Fibroblast of villous mesenchyme (primary cell): ENCODE data around the gene CDX2. TPM values are rescaled to one million over a fixed set of nuclear protein-coding genes. Genes with fewer than 3 reads are reported as not detected.
"Not testable (repeated sequence)": the region's sequence is repeated elsewhere in the genome, so short reads cannot be mapped to it uniquely, and the experiment has no call there.

ENCODE experiments used
- DNase-seq: peaks from one replicate; pipeline ENCODE4 v3.0.0-alpha.2; 2010; ENCODE audit warnings: low read depth
- H3K4me3 ChIP-seq: 2 replicates; pipeline ENCODE4 v1.5.1; 2011; ENCODE audit warnings: low read depth, mild to moderate bottlenecking, low read length
- CTCF ChIP-seq: IDR thresholded peaks from 2 replicates; pipeline ENCODE4 v1.5.1; 2012; ENCODE audit warnings: low read depth, mild to moderate bottlenecking, low read length; ENCODE audit not compliant: insufficient read depth
- total RNA-seq: library from RNA; depleted of rRNA; stranded (reverse); fragments of >200 nt; gene quantifications from 2 replicates; pipeline ENCODE4 v1.2.3, GENCODE V29; 2012

The CDX2 gene
- total RNA-seq, 1 donor: not detected

- no peak for DNase-seq
- no peak overlapping the region for H3K4me3 ChIP-seq
- TF ChIP-seq CTCF: no peak
Observed at GRCh38 chr13:27964741-27965323, 4.3 kb downstream of the CDX2 start.

GRCh38 chr13:27964206-27964605 lies 4.9 kb downstream of the CDX2 start:
- not testable (repeated sequence) for H3K4me3 ChIP-seq, DNase-seq

GRCh38 chr13:27963491-27963890 lies 5.6 kb downstream of the CDX2 start:
- DNase-seq: no peak
- TF ChIP-seq CTCF: no peak
- H3K4me3 ChIP-seq: no peak overlapping the region

- no peak for TF ChIP-seq CTCF
- no peak for DNase-seq
- H3K4me3 ChIP-seq: no peak overlapping the region
Observed at GRCh38 chr13:27962982-27963381, 6.1 kb downstream of the CDX2 start.

- no peak for TF ChIP-seq CTCF
- no peak overlapping the region for H3K4me3 ChIP-seq
- no peak for DNase-seq
Observed at GRCh38 chr13:27962128-27962841, 6.8 kb downstream of the CDX2 start.

- no peak for TF ChIP-seq CTCF
- no peak for DNase-seq
- no peak overlapping the region for H3K4me3 ChIP-seq
Observed at GRCh38 chr13:27961227-27962085, 7.7 kb downstream of the CDX2 start.
